Muscle of back (tissue), 11 donors: Measurements from ENCODE around the gene NDE1. TPM values are rescaled to one million over a fixed set of nuclear protein-coding genes. Genes with fewer than 3 reads are reported as not detected.
A peak's percentile ranks its signal among the peaks of the same experiment; 100 is the strongest.

ENCODE experiments used
- DNase-seq, 3 donors: peaks; one replicate each; pipeline versions ENCODE4 v3.0.0 to v3.0.0-alpha.2; 2013
- polyA plus RNA-seq, 10 donors: library from polyadenylated mRNA; unstranded; fragments of 120-200 nt; gene quantifications; one replicate each; pipeline ENCODE4 v1.2.1, GENCODE V29; 2013; ENCODE audit not compliant: insufficient read length in 10 of 10

Gene NDE1
- polyA plus RNA-seq, 10 donors, result 18.9 to 38.7 (median 22.5) TPM

DNA sequence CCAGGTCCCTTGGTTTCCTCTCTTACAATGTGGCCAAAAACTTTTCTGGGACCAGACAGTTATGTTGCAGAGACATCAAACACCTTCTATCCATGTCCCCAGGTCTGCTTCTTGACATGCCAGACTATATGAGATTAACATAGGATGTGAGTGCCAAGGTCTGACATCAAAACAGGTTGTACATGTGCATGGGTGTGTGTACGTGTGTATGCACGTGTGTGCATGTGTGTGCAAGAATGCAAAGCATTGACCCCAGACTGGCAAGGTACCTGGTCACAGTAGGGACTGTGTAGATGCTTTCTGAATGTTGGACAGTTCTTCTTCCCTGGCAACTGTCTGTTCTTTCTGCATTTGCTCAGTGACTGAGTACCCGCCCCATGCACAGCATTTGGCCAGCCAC is 85.6 kb downstream of the NDE1 start:
- DNase-seq, result no peak

DNA sequence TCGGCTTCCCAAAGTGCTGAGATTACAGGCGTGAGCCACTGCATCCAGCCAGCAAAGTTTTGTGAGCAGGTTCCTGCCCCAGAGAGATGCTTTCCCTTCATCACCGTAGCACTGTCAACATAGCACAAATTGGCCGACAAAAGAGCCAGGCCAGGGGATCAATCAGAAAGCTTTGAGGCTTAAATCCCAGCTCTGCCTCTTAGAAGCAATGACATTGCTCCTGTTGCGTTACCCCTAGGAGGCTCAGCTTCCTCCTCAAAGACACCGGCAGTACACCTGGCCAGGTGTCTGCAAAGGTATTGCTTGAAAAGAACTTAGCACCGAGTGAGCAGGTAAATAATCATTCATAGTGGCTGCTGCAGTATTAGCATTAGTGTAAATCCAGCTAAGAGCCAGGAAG is 86.5 kb downstream of the NDE1 start:
- no peak for DNase-seq

DNA sequence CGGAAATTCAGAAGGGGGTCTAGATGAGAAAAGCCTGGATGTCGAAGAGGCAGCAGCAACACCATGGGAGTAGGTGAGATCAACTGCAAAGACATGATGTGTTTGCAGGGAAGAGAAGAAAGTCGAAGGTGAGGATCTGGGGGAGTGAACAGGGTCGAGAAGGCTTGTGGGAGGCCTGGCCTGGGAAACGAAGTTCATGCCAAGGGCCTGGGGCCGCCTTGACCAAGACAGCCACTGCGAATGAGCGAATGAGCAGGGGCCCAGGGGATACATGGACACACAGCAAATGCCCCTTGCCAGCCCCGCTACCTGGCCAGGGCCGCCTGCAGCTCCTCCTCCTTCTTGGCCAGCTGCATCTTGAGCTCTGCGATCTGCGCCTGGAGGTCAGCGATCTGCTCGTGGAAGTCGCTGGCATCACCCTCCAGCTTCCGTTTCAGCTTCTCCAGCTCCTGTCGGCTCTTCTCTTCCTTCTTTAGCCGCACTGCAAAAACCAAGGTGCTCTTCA is 87.1 kb downstream of the NDE1 start:
- no peak for DNase-seq

DNA sequence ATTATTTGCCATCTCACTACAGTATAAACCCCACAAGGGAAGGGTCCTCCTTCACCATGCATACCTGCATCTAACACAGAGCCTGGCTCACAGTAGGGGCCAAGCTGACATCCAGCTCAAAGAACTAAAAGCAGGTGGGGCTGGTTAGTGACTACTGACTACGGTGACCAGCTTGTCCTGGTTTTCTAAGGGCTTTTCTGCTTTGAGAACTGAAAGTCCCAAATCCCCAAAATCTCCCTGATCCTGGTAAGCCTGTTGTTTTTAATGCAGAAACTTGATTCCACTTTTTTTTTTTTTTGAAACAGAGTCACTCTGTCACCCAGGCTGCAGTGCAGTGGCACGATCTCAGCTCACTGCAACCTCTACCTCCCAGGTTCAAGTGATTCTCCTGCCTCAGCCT is 89.4 kb downstream of the NDE1 start:
- no peak for DNase-seq

DNA sequence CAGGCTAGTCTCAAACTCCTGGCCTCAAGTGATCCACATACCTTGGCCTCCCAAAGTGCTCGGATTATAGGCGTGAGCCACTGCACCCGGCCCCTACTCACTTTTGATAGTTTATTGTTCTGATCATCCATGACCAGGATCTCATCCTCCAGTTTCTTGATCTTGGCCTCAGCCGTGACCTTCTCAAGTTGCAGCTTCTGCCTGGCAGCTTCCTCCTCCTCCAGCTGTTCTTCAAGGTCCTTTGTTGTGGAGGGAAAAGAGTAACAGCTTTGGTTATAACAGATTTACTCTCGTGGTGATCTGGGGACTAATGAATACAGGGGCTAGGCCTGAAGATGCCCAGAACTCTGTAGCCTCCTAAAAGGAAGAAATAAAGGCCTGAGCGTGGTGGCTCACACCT is 89.9 kb downstream of the NDE1 start:
- DNase-seq, result no peak

DNA sequence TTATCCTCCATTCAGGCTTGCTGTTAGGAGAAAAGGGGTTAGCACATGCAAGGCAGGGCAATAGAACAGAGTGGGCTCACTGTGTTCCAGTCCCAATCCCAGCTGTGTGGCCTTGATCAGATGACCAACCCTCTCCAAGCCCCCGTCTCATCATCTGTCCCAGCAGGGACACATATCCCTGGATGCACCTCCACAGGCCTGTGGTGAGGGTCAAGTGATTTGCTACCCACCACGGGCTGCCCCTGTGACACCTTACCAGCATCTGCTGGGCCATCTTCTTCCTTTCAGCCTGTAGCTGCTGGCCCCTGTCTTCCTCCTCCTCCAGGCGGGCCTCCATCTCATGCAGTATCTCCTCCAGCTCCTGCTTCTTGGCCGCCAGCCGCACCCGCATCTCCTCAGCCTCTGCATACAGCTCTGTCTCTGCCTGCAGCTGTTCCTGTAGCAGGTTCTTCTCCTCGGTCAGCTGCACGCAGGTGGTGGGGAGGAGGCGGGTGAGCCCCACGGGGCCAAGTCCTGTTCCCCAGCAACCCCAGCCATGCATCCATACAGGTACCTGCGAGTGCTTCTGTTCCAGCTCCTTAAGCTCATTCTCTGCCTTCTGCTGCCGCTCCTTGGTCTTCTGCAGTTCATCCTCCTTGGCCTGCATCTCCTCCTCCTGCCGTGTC is 91.3 kb downstream of the NDE1 start:
- no peak for DNase-seq

DNA sequence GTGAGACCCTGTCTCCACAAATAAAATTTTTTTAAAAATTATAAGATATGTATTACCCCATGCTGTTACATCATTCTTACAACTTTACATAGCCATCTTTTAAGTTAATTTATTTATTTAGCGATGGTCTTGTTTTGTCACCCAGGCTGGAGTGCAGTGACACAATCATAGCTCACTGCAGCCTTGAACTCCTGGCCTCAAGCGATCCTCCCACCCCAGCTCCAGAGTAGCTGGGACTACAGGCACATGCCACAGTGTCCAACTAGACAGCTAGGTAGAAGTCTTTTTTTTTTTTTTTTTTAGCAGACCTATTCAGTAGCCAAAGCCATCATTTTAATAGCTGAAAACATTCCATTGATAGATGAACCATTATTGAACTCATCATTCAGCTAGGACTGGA is 92.7 kb downstream of the NDE1 start:
- DNase-seq, result no peak

DNA sequence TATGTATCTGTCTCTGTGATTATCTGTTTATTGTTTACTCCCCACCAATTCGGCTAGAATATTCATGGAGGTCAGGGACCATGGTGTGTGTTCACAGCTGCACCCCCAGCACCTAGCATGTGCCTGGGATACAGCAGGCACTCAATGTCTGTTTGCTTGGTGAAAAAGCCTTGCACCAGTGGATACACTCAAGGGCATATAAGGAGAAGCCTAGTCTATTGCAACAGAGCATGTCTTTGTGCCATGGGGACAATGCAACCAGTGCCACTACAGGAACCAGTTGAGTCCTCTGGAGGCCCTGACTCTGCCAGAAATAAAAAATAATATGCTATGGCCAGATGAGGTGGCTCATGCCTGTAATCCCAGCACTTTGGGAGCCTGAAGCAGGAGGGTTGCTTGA is 93.6 kb downstream of the NDE1 start:
- DNase-seq, result no peak

DNA sequence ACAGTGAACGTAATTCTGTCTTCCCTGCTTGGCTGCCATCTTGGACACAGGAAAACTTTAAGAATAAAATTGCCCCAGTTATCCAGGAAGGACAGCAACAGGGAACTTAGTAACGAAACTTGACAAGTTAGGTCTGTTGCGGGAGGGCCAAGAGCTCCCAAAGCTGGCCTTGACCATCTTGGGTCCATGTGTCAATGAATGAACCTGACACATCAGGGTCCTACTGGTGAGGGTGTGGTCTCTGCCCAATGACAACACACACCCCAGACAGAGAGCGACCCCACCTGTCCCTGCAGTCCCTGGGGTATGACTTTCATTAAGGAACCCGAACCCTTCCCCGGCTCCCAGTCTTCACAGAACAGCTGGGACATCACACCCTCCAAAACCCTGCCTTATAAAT is 96.3 kb downstream of the NDE1 start:
- DNase-seq, result no peak

DNA sequence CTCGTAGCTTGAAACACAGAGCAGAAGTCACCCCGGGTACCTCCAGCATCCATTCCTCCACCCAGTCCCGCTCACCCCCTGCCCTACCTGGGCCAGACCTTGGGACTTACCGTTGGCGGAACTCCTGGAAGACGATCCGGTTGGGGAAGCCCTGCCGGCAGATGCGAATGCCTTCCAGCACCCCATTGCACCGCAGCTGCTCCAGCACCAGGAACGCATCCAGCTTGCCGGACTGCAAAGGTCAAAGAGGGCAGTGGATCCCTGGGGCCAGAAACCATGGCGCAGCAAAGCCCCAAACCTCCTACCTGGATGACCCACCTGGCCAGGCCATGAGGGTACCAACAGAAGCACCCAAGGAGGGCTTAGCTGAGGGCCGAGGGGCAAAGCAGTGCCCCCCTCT is 97.9 kb downstream of the NDE1 start:
- DNase-seq, result no peak

DNA sequence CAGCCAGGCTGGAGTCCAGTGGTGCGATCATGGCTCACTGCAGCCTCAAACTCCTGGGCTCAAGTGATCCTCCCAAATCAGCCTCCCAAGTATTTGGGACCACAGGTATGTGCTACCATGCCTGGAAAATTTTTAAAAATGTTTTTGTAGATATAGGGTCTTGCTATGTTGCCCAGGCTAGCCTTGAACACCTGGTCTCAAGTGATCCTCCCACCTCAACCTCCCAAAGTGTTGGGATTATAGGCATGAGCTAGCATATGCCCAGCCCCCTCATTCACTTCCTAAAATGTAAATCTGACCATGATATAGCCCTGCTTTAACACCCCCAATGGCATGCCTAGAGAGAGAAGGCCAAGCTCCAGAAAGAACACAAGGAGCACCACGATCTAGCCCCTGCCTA is 98.6 kb downstream of the NDE1 start:
- no peak for DNase-seq

DNA sequence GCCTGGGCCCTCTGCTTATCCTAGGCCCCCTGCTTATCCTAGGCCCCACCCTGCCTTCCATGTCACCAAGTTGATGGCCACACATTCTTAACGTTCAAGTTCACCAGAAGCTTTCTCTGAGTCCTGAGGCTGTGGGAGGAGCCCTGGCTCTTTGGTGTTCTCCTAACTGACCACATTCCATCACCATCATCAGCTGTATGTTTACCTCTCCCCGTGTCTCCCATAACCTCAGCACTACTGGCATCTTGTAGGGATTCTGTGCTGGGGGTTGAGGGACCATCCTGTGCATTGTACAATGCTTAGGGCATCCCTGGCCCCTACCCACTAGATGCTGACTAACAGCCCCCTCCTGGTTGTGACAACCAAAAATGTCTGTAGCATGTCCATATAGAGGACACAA is 99.3 kb downstream of the NDE1 start:
- DNase-seq, result no peak

DNA sequence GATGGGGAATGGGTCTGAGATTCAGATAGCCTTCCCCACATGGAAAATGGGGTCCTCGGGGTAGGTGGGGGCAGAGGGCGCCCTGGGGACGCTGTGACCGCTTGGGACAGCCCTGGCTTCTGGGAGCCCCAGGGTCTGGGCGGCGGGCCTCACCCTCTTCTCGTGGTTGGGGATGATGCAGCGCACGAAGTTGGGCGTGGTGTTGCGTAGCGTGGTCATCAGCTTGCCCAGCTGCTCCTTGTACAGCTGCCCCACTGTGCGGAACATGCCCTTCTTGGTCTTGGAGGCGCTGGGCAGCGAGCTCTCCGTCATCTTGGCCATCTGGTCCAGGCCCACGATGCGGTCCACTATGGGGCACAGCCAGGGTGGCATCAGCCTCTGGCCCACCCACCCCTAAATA is 99.9 kb downstream of the NDE1 start:
- no peak for DNase-seq

DNA sequence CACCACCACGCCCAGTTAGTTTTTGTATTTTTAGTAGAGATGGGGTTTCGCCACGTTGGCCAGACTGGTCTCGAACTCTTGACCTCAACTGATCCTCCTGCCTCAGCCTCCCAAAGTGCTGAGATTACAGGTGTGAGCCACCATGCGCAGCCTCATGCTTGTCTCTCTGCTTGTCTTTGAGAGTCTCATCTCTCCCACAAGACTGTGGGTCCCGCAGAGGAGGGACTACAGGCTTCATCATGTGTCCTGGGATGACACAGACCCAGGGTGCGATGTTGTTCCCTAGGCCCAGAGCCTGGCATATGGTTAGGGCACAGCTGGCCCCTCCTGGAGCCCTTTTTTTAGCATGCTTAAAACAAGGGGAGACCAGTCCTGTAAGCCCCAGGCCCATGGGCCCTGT is 101.9 kb downstream of the NDE1 start:
- DNase-seq, result no peak

DNA sequence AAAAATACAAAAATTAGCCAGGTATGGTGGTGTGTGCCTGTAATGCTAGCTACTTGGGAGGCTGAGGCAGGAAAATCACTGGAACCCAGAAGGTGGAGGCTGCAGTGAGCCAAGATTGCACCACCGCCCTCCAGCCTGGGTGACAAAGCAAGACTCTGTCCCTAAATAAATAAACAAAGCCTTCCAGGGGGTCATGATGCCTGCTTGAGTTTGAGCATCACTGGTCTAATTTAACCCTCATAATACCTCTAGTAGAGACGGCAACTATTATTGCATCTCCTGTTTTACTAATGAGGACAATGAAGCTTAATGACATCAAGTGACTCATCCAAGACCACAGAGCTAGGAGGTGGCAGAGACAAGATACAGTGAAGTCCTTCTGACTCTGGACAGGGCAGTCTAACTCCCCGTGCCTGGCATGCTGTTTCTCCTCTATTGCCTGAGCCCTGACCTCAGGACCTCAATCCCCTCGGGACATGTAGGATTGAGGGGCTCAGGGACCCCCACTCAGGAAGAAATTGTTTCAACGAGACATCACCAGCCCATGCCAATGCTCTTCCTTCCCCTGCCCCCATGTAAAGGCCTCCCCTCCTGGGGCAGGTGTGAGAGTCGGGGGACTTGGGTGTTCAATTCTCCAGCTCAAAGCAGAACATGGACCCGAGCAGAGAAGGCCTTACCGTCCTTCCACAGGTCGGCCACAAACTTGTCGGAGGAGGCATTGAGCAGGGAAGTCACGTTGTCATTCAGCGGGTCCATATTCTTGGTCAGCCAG is 102.9 kb downstream of the NDE1 start:
- DNase-seq, result no peak

DNA sequence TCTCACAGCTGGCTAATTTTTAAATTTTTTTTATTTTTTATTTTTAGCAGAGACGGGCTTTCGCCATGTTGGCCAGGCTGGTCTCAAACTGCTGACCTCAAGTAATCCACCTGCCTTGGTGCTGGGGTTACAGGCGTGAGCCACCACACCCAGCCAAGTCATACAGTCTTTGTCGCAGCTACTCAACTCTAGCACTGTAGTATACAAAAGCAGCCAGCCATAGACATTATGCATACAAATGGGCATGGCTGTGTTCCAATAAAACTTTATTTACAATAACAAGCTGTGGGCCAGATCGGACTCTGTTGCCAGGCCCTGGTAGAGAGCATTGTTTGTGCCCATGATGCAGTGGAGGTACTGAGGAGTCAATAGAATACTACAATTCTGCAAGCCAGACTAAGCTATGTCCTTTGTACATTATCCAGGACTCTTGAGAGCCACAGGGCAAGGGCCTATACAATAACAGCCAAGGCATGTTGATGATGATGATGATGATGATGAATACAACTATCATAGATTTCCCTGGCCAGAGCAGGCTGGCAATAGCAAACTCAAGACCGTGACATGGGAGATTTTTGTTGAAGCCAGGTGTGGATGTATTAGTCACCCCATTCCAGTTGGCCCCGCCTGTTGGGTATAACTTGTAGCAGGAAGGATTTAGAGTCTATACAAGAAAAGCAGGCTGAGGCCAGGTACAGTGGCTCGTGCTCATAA is 104.9 kb downstream of the NDE1 start:
- DNase-seq, result no peak

DNA sequence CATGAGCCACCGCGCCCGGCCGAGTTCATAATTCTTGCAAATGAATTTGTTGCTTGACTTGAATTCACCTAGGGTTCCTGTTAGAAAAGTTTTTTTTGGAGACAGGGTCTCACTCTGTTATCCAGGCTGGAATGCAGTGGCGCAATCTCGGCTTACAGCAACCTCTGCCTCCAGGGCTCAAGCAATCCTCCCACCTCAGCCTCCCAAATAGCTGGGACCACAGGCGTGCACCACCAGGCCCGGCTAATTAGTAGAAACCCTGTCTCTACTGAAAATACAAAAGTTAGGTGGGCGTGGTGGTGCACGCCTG is 107.0 kb downstream of the NDE1 start:
- DNase-seq, result no peak

DNA sequence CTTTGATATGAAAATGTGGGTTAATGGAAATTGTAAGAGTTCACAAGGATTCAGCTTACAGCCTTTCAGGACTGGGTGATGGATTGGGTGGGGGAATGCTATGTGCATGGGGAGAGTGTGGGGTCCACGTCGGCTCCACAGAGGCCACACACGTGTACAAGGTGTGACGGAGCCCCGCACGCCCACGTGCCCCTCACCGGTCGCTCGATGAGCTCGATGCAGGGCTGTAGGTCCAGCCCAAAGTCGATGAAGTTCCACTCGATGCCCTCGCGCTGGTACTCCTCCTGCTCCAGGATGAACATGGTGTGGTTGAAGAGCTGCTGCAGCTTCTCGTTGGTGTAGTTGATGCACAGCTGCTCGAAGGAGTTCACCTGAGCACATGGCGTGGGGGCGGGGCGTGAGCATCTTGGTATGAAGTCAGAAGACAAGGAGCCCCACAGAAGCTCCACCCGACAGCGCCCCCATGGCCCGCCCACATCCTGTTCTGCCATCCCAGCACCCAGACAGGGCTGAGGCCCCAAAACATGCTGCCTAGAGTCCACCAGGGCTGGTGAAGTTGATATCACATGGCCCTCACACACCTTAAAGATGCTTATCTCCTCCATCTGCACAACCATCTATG is 107.7 kb downstream of the NDE1 start:
- DNase-seq, result no peak

DNA sequence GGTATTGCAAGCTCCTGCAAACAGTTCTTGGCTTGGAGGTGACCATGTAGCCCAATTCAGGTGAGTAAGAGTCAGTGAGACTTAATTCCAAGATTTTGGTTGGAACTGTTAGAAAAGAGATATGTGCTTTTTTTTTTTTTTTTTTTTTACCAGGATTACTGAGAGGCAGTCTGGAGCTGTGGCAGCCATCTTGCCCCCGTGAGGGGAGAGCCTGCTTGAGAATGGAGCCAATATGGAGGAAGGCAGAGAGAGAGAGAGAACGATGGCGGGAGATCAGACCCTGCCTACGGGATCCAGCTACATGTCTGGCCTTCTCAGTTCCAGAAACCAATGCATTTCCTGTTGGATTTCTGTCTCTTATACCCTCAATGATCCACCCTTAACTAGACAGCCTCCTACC is 109.0 kb downstream of the NDE1 start:
- no peak for DNase-seq

DNA sequence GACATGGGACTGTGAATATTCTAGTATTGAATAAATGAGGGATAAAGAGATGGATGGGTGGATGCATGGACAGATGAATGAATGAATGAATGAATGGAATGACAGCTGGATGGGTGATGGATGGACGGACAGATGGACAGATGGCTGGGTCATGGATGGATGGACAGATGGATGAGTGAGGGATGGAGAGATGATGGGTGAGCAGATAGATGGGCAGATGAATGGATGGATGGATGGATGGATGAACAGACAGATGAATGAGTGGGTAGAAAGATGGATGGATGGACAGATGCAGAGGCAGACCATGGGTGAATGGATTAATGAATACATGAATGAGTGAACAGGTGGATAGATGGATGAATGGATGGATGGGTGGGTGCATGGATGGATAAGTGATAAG is 110.1 kb downstream of the NDE1 start:
- no peak for DNase-seq

DNA sequence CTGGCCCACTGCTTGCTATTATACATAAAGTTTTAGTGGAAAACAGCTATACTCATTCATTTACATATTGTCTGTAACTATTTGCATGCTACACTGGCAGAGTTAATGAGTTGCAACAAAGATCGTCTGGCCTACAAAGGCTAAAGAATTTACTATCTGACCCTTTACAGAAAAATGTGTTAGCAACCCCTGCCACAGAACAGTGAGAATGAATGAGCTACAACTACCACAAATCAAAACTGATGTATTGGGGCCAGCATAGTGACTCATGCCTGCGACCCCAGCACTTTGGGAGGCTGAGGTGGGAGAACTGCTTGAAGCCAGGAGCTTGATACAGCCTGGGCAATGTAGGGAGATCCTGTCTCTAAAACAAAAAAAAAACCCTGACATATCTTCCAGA is 114.1 kb downstream of the NDE1 start:
- DNase-seq, result no peak

DNA sequence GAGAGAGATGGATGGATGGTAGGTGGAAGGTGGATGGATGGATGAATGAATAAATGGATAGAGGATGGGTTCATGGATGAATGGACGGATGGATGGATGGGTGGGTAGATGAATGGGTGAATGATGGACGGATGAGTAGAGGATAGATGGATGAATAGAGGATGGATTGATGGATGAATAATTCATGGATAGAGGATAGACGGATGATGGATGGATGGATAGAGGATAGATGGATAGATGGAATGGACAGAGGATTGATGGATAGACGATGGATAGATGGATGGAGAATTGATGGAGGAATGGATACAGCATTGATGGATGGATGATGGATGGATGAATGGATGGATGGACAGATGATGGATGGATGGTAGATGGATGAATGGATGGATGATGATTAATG is 115.1 kb downstream of the NDE1 start:
- DNase-seq, result no peak

DNA sequence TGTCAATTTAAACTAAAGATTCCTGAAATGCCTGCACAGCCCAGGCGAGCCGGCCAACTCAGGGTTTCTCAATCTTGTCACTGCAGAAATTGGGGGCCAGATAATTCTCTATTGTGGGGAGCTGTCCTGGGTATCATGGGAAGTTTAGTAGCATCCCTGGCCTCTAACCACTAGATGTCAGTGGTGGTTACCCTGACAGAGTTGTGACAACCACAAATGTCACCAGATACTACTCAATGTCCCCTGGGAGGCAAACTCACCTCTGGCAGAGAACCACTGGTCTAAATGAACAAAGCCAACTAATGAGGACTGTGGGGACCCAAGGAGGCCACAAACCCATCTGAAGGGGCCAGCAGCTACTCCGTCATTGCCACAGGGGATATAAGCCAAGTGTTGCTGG is 115.8 kb downstream of the NDE1 start:
- DNase-seq, result peak in 2 of 3 donors; percentile 23 to 49
